GM19240 (cell line): ENCODE data around the gene CMC4.
A peak's percentile ranks its signal among the peaks of the same experiment; 100 is the strongest.

ENCODE experiments used
- DNase-seq: peaks from one replicate; pipeline ENCODE4 v3.0.0; 2011; ENCODE audit warnings: low spot score; ENCODE audit not compliant: insufficient read length

Gene CMC4

DNA sequence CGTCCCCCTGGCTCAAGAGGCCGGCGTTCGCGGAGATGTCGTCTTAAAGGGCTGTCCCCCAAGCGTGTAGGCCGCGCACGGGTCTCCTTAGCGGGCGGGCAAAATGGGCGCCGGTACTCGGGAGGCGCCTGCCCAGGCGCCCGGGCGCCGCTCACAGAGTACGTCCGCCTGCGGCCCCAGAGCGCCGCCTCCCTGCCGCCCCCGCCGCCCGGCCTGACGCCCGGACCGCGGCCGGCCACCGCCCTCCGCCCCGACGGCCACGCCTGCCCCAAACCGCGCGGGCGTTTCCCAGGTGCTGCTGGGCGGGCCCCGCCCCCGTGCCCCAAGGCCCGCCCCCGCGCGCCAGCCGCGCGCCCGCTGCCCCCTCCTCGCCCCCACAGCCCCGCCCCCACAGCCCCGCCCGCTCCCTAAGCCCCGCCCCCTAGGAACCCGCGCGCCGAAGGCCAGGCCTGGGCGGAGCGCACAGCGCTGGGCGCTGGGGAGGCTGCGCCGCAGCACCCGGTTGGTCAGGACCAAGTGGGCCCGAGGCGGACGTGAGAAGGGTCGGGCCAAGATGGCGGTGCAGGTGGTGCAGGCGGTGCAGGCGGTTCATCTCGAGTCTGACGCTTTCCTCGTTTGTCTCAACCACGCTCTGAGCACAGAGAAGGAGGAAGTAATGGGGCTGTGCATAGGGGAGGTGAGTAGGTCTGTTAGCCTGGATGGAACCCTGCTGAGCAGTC lies at the start of gene CMC4, which contains the start of the genes BRCC3 and MTCP1:
CMC4 (minus strand) TSS at position 162 of the 719 bp plus-strand sequence. CDS start 7,113 bp downstream, outside the sequence.
BRCC3 (plus strand) TSS at position 534 of the 719 bp plus-strand sequence; CDS start at position 554, 20 bp downstream.
MTCP1 (minus strand) TSS at position 162 of the 719 bp plus-strand sequence. CDS start 5,126 bp downstream, outside the sequence.
- peak; percentile 56 for DNase-seq

GRCh38 chrX:155115174-155115819 lies 44.4 kb upstream of the CMC4 start:
- no peak for DNase-seq

- no peak for DNase-seq
Observed at GRCh38 chrX:155113097-155113496, 42.2 kb upstream of the CMC4 start.

DNA sequence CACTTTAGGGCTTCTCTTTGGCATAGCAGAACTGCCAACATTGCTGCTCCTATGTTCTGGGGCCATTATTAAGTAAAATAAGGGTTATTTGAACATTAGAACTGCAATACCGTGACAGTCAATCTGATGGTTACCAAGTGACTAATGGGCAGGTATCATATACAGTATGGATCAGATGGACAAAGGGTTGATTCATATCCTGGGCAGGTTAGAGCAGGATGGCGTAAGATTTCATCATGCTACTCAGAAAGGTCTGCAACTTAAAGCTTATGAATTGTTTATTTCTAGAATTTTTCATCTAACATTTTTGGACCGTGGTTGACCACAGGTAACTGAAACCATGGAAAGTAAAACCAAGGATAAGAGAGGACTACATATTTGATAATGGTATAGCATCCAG lies 41.2 kb upstream of the CMC4 start:
- DNase-seq: no peak

DNA sequence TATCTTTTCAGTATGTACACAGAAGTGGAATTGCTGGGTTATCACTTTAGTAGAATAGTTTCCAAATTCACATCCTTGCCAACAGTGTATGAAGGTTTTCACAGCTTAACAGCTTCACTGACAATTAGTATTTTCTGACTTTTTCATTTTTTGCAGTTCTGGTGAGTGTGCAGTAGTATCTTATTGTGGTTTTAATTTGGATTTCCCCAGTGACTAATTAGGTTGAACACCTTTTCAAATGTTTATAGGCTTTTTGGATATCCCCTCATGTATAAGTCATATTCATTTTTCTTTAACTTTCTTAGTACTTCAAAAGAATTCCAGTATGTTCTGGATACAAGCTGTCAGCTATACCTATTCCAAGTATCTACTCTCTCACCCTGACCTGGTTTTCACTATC lies 37.5 kb upstream of the CMC4 start:
- no peak for DNase-seq

GRCh38 chrX:155105919-155106318 lies 35.0 kb upstream of the CMC4 start:
- no peak for DNase-seq

DNA sequence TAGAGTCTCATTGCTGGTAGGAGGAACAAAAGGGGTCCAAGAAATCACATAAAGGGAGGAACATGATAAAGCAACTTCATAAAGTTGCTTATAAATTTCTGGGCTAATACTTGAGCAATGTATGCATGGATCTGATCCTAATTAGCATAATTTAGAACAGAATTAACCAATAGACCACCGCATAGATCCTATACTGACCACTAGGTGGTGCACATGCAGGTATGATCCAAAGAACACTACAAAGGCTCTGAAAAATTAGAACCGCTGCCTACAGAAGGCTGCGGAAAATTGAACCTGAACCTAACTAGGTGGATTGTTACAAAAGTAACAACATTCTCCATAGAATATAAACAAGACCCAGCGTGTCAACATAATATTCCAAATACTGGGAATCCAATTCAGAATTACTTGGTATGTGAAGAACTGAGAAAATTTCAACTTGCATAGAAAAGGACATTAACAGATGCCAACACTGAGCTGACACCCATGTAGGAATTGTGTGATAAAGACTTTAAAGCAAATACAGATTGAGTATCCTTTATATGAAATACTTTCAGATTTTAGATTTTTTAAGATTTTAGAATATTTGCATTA lies 23.6 kb upstream of the CMC4 start:
- no peak for DNase-seq

GRCh38 chrX:155086961-155087735 lies 16.2 kb upstream of the CMC4 start:
- DNase-seq: no peak

DNA sequence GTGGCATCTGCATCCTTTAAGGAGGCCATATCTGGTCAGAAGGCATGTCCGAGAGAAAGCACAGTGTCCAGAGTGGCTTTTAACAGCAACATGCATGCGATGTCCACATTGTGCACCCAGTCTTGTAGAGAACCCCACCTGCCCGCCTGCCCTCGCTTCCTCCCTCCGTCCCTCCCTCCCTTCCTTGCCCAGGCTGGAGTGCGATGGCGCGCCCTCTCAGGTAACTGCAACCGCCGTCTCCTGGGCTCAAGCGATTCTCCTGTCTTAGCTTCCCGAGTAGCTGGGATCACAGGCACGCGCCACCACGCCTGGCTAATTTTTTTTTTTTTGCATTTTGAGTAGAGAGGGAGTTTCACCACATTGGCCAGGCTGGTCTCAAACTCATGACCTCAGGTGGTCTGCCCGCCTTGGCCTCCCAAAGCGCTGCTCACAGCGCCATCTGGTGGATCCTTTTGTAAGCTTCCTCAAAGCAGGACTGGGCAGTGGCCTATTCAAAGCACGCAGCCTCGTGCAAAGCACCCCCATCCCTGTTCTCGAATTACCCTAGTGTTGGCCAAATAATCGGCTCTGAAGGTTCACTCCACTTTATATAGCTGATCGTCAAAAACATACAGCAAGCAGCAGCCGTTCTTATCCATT lies 15.4 kb upstream of the CMC4 start:
- DNase-seq: no peak

- DNase-seq: no peak
Observed at GRCh38 chrX:155071694-155072280, 851 bp upstream of the CMC4 start.

GRCh38 chrX:155070663-155070974 lies 317 bp downstream of the CMC4 start:
- no peak for DNase-seq

GRCh38 chrX:155070038-155070437 lies 898 bp downstream of the CMC4 start:
- DNase-seq: no peak

- no peak for DNase-seq
Observed at GRCh38 chrX:155069414-155069813, 1.5 kb downstream of the CMC4 start.

DNA sequence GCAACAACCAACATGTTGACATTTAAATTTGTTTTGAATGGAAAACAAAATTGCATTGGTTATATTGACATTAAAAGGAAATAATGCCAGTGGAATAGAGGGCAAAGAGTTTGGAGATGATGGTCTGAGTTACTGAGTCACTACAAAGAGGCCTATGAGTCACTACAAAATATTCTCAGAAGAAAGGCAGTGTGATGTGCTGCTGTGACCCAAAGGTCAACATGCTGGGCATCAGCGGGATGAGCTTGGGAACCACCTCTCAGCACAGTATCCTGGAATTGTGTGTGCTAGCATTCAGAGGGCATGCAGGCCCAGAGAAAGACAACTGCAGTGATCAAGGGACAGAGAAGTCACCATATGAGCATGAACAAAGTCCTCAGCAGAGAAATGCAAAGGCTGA lies 2.8 kb downstream of the CMC4 start:
- no peak for DNase-seq

DNA sequence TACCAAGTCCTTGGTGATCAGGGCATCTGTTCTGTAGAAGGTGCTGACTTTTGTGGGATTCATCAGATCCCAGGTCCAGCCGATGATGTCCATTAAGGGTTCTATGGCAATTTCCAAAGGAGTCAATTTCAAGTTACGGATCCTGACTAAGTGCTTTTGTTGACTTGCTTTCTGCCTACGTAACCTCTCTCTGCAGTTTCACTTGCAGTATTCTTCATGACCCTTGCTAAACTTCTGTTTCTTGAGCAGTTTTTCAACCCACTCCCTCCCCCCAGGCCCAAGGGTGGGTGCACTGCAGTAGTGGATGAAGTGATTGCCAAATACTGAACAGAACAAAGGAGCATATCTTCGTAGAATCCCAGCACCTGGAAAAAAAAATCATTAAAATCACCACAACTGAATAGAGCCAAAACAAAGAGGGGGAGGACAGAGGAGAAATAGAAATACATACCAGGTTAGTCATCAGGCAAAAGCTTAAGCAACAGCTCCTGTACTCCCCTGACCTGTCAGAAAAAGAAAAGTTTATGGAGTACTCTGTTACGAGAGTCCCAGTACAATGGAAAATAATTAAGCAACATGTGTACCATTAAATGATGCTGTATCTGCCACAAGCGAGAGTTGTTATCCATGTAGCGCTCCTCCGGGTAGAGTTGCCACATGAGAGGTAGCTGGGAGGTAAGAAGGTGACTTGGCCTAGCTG lies 5.8 kb downstream of the CMC4 start:
- no peak for DNase-seq

DNA sequence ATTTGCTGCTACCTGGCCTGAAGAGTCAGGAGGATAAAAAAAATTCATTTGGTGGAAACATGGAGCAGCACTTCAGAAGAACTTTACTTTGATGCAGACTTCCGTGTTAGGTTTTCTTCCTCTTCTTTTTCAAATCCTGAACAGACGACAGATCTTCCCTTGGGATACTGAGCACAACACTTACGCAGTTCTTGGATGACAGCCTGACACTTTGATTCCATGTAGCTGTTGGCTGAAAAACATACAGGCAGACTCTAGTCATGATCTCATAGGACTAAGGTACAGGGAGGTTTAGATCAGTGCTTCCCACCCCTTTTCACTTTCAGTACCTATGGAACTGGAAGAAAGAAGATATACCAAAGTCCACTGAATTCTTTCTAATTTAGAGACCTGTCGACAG lies 9.2 kb downstream of the CMC4 start:
- DNase-seq: no peak

GRCh38 chrX:155056877-155057792 lies 13.8 kb downstream of the CMC4 start:
- no peak for DNase-seq

DNA sequence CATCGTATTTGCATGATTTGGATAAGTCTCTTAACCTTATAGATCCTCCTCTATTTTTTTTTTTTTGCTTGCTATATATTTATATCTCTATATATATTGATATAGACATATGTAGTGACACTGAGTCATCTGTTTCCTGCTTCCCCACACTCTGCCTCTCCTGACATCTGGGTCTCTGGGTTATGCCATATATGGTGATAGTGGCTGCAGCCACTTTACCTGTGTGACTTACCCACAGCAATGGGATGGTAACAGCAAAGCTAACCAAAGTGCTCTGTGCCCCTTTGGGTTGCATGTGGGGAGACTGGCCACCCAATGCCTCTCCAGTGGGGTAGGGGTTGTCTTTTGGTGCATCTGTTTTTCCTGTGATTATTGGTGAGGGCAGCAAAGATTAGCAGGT lies 14.5 kb downstream of the CMC4 start:
- no peak for DNase-seq

- no peak for DNase-seq
Observed at GRCh38 chrX:155055494-155055893, 15.4 kb downstream of the CMC4 start.
